WTC11 (cell line): ENCODE measurements around the gene BMX. TPM values are rescaled to one million over a fixed set of nuclear protein-coding genes. Genes with fewer than 3 reads are reported as not detected.

ENCODE experiments used
- ATAC-seq: fragments of 200-7000 bp; cut with Tn5 transposase; 2 replicates; pipeline ENCODE4 v1.10.0; 2021; ENCODE audit warnings: mild to moderate bottlenecking, moderate library complexity
- CTCF ChIA-PET: fragments of 300-600 bp; sonication (Branson Sonifier 250); formaldehyde crosslinking; loops from one replicate; lab custom pipeline; 2021; ENCODE audit warnings: antibody characterized with exemption; lab: Charles Lee
- POLR2A ChIA-PET: fragments of 350-600 bp; sonication (Branson Sonifier 250); formaldehyde crosslinking; loops from one replicate; lab custom pipeline; 2021; ENCODE audit warnings: antibody characterized with exemption; lab: Charles Lee
- DNase-seq: peaks from one replicate; pipeline ENCODE4 v3.0.0; 2021; ENCODE audit warnings: low spot score
- H3K27ac Mint-ChIP-seq: 2 replicates; pipeline ENCODE4 v1.8.0; 2021; ENCODE audit warnings: mixed read lengths
- H3K27me3 Mint-ChIP-seq: 2 replicates; pipeline ENCODE4 v1.8.0; 2021; ENCODE audit warnings: low read depth, mild to moderate bottlenecking, moderate library complexity, mixed read lengths
- H3K36me3 Mint-ChIP-seq: 2 replicates; pipeline ENCODE4 v1.8.0; 2021; ENCODE audit warnings: mixed read lengths
- H3K4me1 Mint-ChIP-seq: 2 replicates; pipeline ENCODE4 v1.8.0; 2022; ENCODE audit warnings: mixed read lengths
- H3K4me3 Mint-ChIP-seq: 2 replicates; pipeline ENCODE4 v1.8.0; 2021; ENCODE audit warnings: mild to moderate bottlenecking, moderate library complexity, mixed read lengths
- H3K9me3 Mint-ChIP-seq: 2 replicates; pipeline ENCODE4 v1.8.0; 2021; ENCODE audit warnings: mixed read lengths
- ELF4 ChIP-seq: sonication (generic); formaldehyde crosslinking; IDR thresholded peaks from 2 replicates; pipeline ENCODE4 v1.8.1; 2022; ENCODE audit warnings: low read depth, mild to moderate bottlenecking, moderate library complexity, missing genetic modification reagents
- FOXJ3 ChIP-seq: sonication (generic); formaldehyde crosslinking; IDR thresholded peaks from 2 replicates; pipeline ENCODE4 v1.9.0; 2021; ENCODE audit warnings: missing genetic modification reagents, mild to moderate bottlenecking, borderline replicate concordance
- FOXP1 ChIP-seq: sonication (generic); formaldehyde crosslinking; IDR thresholded peaks from 2 replicates; pipeline ENCODE4 v1.8.0; 2022; ENCODE audit warnings: missing genetic modification reagents, mild to moderate bottlenecking, moderate library complexity, borderline replicate concordance
- NR3C1 ChIP-seq: sonication (generic); formaldehyde crosslinking; conservative IDR thresholded peaks from 2 replicates; pipeline ENCODE4 v1.8.1; 2023; ENCODE audit warnings: low read depth, mild to moderate bottlenecking, missing genetic modification reagents
- RORB ChIP-seq: fragments of 250-450 bp; sonication (Bioruptor Pico); IDR thresholded peaks from 2 replicates; pipeline ENCODE4 v1.9.0; 2021; ENCODE audit warnings: mild to moderate bottlenecking
- TEAD1 ChIP-seq: sonication (generic); formaldehyde crosslinking; IDR thresholded peaks from 2 replicates; pipeline ENCODE4 v1.8.0; 2022; ENCODE audit warnings: mild to moderate bottlenecking, missing genetic modification reagents
- ZNF138 ChIP-seq: sonication (generic); formaldehyde crosslinking; conservative IDR thresholded peaks from 2 replicates; pipeline ENCODE4 v1.8.1; 2022; ENCODE audit warnings: mild to moderate bottlenecking, moderate library complexity, missing genetic modification reagents
- ZNF263 ChIP-seq: sonication (generic); formaldehyde crosslinking; IDR thresholded peaks from 2 replicates; pipeline ENCODE4 v1.8.1; 2022; ENCODE audit warnings: low read depth, mild to moderate bottlenecking, moderate library complexity, missing genetic modification reagents
- ZNF317 ChIP-seq: sonication (generic); formaldehyde crosslinking; IDR thresholded peaks from 2 replicates; pipeline ENCODE4 v1.8.1; 2023; ENCODE audit warnings: low read depth, mild to moderate bottlenecking, moderate library complexity, missing genetic modification reagents, borderline replicate concordance
- total RNA-seq: library from RNA; stranded (reverse); gene quantifications from 3 replicates; pipeline ENCODE4 v1.2.3, GENCODE V29; 2021
- TF ChIP-seq, protein P1 (sequence below): sonication (generic); formaldehyde crosslinking; IDR thresholded peaks from 2 replicates; pipeline ENCODE4 v1.8.1; 2023; ENCODE audit warnings: mild to moderate bottlenecking, missing genetic modification reagents, borderline replicate concordance
- TF ChIP-seq, protein P2 (sequence below): sonication (generic); formaldehyde crosslinking; IDR thresholded peaks from 2 replicates; pipeline ENCODE4 v1.8.1; 2023; ENCODE audit warnings: mild to moderate bottlenecking, missing genetic modification reagents
- TF ChIP-seq, protein P3 (sequence below): fragments of 250-450 bp; sonication (Bioruptor Pico); IDR thresholded peaks from 2 replicates; pipeline ENCODE4 v1.8.0; 2021; ENCODE audit warnings: mild to moderate bottlenecking
- TF ChIP-seq, protein P4 (sequence below): sonication (generic); formaldehyde crosslinking; IDR thresholded peaks from 2 replicates; pipeline ENCODE4 v1.8.0; 2023; ENCODE audit warnings: missing genetic modification reagents

The BMX gene
- total RNA-seq, 1 experiment from 2014 or later, result not detected

DNA sequence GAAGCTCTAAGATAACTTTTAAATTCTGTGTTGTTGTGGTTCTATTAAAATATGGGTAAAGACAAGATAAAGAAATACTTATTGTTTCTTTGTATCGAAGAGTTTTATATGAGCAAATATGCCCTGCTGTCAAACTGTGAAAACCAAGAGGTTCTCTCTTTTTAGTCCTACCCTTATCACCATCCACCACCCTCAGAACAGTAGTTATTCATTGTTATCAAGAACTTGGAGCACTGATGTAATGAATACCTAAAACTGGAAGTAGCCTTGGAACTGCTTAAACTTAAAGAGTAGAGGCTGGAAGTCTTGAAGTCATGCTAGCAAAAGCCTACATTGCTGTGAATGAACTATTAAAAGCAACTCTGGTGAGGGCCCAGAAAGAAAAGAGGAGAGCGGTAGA lies 16.7 kb upstream of the BMX start (continued):
- TF ChIP-seq, protein P1, sequence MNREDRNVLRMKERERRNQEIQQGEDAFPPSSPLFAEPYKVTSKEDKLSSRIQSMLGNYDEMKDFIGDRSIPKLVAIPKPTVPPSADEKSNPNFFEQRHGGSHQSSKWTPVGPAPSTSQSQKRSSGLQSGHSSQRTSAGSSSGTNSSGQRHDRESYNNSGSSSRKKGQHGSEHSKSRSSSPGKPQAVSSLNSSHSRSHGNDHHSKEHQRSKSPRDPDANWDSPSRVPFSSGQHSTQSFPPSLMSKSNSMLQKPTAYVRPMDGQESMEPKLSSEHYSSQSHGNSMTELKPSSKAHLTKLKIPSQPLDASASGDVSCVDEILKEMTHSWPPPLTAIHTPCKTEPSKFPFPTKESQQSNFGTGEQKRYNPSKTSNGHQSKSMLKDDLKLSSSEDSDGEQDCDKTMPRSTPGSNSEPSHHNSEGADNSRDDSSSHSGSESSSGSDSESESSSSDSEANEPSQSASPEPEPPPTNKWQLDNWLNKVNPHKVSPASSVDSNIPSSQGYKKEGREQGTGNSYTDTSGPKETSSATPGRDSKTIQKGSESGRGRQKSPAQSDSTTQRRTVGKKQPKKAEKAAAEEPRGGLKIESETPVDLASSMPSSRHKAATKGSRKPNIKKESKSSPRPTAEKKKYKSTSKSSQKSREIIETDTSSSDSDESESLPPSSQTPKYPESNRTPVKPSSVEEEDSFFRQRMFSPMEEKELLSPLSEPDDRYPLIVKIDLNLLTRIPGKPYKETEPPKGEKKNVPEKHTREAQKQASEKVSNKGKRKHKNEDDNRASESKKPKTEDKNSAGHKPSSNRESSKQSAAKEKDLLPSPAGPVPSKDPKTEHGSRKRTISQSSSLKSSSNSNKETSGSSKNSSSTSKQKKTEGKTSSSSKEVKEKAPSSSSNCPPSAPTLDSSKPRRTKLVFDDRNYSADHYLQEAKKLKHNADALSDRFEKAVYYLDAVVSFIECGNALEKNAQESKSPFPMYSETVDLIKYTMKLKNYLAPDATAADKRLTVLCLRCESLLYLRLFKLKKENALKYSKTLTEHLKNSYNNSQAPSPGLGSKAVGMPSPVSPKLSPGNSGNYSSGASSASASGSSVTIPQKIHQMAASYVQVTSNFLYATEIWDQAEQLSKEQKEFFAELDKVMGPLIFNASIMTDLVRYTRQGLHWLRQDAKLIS (CRISPR knock-in tag), result no peak
- no peak for TF ChIP-seq ZNF263 (CRISPR knock-in tag)
- no peak for TF ChIP-seq FOXP1 (CRISPR knock-in tag)
- TF ChIP-seq, protein P2, sequence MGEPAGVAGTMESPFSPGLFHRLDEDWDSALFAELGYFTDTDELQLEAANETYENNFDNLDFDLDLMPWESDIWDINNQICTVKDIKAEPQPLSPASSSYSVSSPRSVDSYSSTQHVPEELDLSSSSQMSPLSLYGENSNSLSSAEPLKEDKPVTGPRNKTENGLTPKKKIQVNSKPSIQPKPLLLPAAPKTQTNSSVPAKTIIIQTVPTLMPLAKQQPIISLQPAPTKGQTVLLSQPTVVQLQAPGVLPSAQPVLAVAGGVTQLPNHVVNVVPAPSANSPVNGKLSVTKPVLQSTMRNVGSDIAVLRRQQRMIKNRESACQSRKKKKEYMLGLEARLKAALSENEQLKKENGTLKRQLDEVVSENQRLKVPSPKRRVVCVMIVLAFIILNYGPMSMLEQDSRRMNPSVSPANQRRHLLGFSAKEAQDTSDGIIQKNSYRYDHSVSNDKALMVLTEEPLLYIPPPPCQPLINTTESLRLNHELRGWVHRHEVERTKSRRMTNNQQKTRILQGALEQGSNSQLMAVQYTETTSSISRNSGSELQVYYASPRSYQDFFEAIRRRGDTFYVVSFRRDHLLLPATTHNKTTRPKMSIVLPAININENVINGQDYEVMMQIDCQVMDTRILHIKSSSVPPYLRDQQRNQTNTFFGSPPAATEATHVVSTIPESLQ (CRISPR knock-in tag), result no peak
- TF ChIP-seq NR3C1, result no peak

DNA sequence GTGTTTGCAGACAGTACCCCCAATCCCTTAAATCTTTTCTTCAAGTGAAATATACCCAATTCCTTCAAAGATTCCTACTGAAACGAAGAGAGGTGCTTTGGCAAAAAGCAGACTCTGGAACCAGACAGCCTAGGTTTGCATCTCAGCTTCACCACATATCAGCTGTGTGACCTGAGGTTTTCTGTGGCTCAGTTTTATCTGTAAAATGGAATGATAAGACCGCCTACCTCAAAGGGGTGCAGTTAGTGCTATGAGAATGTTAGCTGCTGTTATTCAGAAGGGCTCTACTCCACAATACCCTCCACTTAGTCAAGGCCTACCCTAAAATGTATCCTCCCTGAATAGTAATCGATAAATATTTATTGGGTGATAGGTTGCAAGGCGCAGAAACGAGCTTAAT lies 8.1 kb upstream of the BMX start:
- TF ChIP-seq RORB (CRISPR knock-in tag), result no peak
- TF ChIP-seq ELF4 (CRISPR knock-in tag), result no peak
- TF ChIP-seq, protein P1 (CRISPR knock-in tag), result no peak
- no peak for TF ChIP-seq TEAD1
- TF ChIP-seq, protein P3, sequence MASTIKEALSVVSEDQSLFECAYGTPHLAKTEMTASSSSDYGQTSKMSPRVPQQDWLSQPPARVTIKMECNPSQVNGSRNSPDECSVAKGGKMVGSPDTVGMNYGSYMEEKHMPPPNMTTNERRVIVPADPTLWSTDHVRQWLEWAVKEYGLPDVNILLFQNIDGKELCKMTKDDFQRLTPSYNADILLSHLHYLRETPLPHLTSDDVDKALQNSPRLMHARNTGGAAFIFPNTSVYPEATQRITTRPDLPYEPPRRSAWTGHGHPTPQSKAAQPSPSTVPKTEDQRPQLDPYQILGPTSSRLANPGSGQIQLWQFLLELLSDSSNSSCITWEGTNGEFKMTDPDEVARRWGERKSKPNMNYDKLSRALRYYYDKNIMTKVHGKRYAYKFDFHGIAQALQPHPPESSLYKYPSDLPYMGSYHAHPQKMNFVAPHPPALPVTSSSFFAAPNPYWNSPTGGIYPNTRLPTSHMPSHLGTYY (CRISPR knock-in tag), result no peak
- TF ChIP-seq ZNF317, result no peak
- TF ChIP-seq, protein P4, sequence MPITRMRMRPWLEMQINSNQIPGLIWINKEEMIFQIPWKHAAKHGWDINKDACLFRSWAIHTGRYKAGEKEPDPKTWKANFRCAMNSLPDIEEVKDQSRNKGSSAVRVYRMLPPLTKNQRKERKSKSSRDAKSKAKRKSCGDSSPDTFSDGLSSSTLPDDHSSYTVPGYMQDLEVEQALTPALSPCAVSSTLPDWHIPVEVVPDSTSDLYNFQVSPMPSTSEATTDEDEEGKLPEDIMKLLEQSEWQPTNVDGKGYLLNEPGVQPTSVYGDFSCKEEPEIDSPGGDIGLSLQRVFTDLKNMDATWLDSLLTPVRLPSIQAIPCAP (CRISPR knock-in tag), result no peak
- TF ChIP-seq FOXJ3 (CRISPR knock-in tag), result no peak
- no peak for TF ChIP-seq ZNF138
- Mint-ChIP-seq H3K27ac (peak overlapping the region; percentile 87), H3K9me3 (no peaks in the 10 kb centered on the region), H3K27me3 (no peaks in the 10 kb centered on the region), H3K4me1 (peaks cover 15% of the 10 kb centered on the region), H3K36me3 (peaks cover 7% of the 10 kb centered on the region), H3K4me3 (peak overlapping the region; percentile 84)
- ChIA-PET POLR2A (no interaction called here), CTCF (interaction anchor here (1.1 to 1.7 kb wide), 3 partner anchors 21 to 142 kb away, joined by 3 to 5 read pairs (median 4); no protein-coding TSS in a partner anchor)
- ATAC-seq (no peak), DNase-seq (no peak)
